GM12878 (cell line): Measurements from ENCODE around the gene CCM2. TPM values are rescaled to one million over a fixed set of nuclear protein-coding genes. Genes with fewer than 3 reads are reported as not detected.

Source experiments
- ATAC-seq: fragments of 200-7000 bp; cut with Tn5 transposase; 3 replicates; pipeline ENCODE4 v1.9.1; 2020; ENCODE audit warnings: mild to moderate bottlenecking, moderate library complexity
- BruUV-seq: library from RNA; stranded (reverse); fragments of 400-500 nt; replicated peaks from 2 replicates; lab custom pipeline; 2021; lab: Mats Ljungman, UMichigan
- CTCF ChIA-PET: fragments of 300-600 bp; sonication (Branson Sonifier 250); formaldehyde crosslinking; extraction: SDS; loops from one replicate; lab custom pipeline; 2021; ENCODE audit warnings: inconsistent platforms; lab: Yijun Ruan, JAX
- POLR2A ChIA-PET: fragments of 350-600 bp; formaldehyde crosslinking; extraction: SDS; loops from one replicate; lab custom pipeline; 2021; ENCODE audit warnings: inconsistent platforms; lab: Charles Lee
- RAD21 ChIA-PET: fragments of 300-600 bp; sonication (Branson Sonifier 250); formaldehyde crosslinking; loops from one replicate; lab custom pipeline; 2023; ENCODE audit warnings: antibody characterized with exemption; ENCODE audit not compliant: unreplicated experiment; lab: Charles Lee
- SMC1A ChIA-PET: fragments of 300-600 bp; sonication (Branson Sonifier 250); formaldehyde crosslinking; loops from one replicate; lab custom pipeline; 2023; ENCODE audit not compliant: unreplicated experiment, uncharacterized antibody; lab: Charles Lee
- DNase-seq: peaks from one replicate; pipeline ENCODE4 v3.0.0-alpha.2; 2011; ENCODE audit warnings: low read depth, low spot score
- FAIRE-seq: peaks from 3 replicates; lab custom pipeline; 2011; peaks lifted over from hg19 to GRCh38; lab: Jason Lieb, UNC
- H2AFZ ChIP-seq: 2 replicates; pipeline ENCODE4 v1.6.0; 2011; ENCODE audit warnings: low read depth, low read length, control low read depth; ENCODE audit not compliant: control insufficient read depth
- H3K27ac ChIP-seq: 2 replicates; pipeline ENCODE4 v1.5.1; 2011; ENCODE audit warnings: control low read depth; ENCODE audit not compliant: control insufficient read depth, insufficient read depth
- H3K27me3 ChIP-seq, 2 experiments: replicated peaks in 1 of 2; 2 replicates each; pipeline versions ENCODE4 v1.6.0 to v1.6.1; 2011; ENCODE audit warnings: low read length in 1 of 2; ENCODE audit not compliant: control insufficient read depth in 2 of 2, insufficient read depth in 2 of 2
- H3K36me3 ChIP-seq, 2 experiments: 2 replicates each; pipeline ENCODE4 v1.5.1; 2011; ENCODE audit warnings: low read length in 1 of 2; ENCODE audit not compliant: control insufficient read depth in 2 of 2, insufficient read depth in 2 of 2
- H3K4me1 ChIP-seq: 2 replicates; pipeline ENCODE4 v1.6.1; 2011; ENCODE audit warnings: mild to moderate bottlenecking, low read length, moderate library complexity, mixed read lengths; ENCODE audit not compliant: control insufficient read depth, insufficient read depth
- H3K4me2 ChIP-seq: 2 replicates; pipeline ENCODE4 v1.6.0; 2011; ENCODE audit warnings: control low read depth; ENCODE audit not compliant: control insufficient read depth, insufficient read depth
- H3K4me3 ChIP-seq: fragments of 200-600 bp; sonication (generic); 2 replicates; pipeline ENCODE4 v1.5.1; 2016
- H3K79me2 ChIP-seq: 2 replicates; pipeline ENCODE4 v1.6.0; 2011; ENCODE audit warnings: low read length; ENCODE audit not compliant: control insufficient read depth, insufficient read depth
- H3K9ac ChIP-seq: 2 replicates; pipeline ENCODE4 v1.8.0; 2011; ENCODE audit warnings: low read length, control low read depth, mixed read lengths; ENCODE audit not compliant: control insufficient read depth, insufficient read depth
- H3K9me3 ChIP-seq: replicated peaks from 3 replicates; pipeline ENCODE4 v1.5.1; 2011; ENCODE audit warnings: mild to moderate bottlenecking, low read length; ENCODE audit not compliant: control insufficient read depth, insufficient read depth
- H4K20me1 ChIP-seq: 2 replicates; pipeline ENCODE4 v1.6.0; 2011; ENCODE audit not compliant: control insufficient read depth, insufficient read depth
- BMI1 ChIP-seq: fragments of 450-650 bp; IDR thresholded peaks from 2 replicates; pipeline ENCODE4 v1.6.1; 2016; ENCODE audit warnings: mild to moderate bottlenecking, moderate library complexity, borderline replicate concordance
- CBX3 ChIP-seq: fragments of 200-600 bp; sonication (generic); IDR thresholded peaks from 2 replicates; pipeline ENCODE4 v1.6.1; 2016; ENCODE audit warnings: low read depth, borderline replicate concordance
- CREM ChIP-seq: IDR thresholded peaks from 2 replicates; pipeline ENCODE4 v1.6.1; 2014; ENCODE audit warnings: antibody characterized with exemption, low read depth
- DPF2 ChIP-seq: fragments of 450-650 bp; IDR thresholded peaks from 2 replicates; pipeline ENCODE4 v1.6.1; 2017; ENCODE audit warnings: mild to moderate bottlenecking
- MTA3 ChIP-seq: IDR thresholded peaks from 2 replicates; pipeline ENCODE4 v1.6.1; 2012; ENCODE audit warnings: low read length, inconsistent platforms, borderline replicate concordance
- MYC ChIP-seq: IDR thresholded peaks from 2 replicates; pipeline ENCODE4 v1.6.1; 2011; ENCODE audit warnings: mild to moderate bottlenecking, low read length, moderate library complexity, inconsistent platforms; ENCODE audit not compliant: insufficient read depth, insufficient replicate concordance, insufficient read length, severe bottlenecking
- RAD51 ChIP-seq: fragments of 450-650 bp; IDR thresholded peaks from 2 replicates; pipeline ENCODE4 v1.6.1; 2016; ENCODE audit warnings: moderate library complexity, mild to moderate bottlenecking, inconsistent platforms
- RELA ChIP-seq: fragments of 450-650 bp; IDR thresholded peaks from 2 replicates; pipeline ENCODE4 v1.8.0; 2014; ENCODE audit warnings: borderline replicate concordance; ENCODE audit not compliant: partially characterized antibody
- RFX5 ChIP-seq: IDR thresholded peaks from 2 replicates; pipeline ENCODE4 v1.6.1; 2011; ENCODE audit warnings: low read depth, low read length, improper control_type of control experiment
- SIN3A ChIP-seq: IDR thresholded peaks from 2 replicates; pipeline ENCODE4 v1.6.1; 2012; ENCODE audit warnings: low read depth, low read length, improper control_type of control experiment
- ZNF217 ChIP-seq: fragments of 450-650 bp; IDR thresholded peaks from 2 replicates; pipeline ENCODE4 v1.6.1; 2017; ENCODE audit warnings: antibody characterized with exemption, mild to moderate bottlenecking
- ZNF24 ChIP-seq: fragments of 450-650 bp; IDR thresholded peaks from 2 replicates; pipeline ENCODE4 v1.6.1; 2017; ENCODE audit warnings: antibody characterized with exemption, mild to moderate bottlenecking
- ZNF384 ChIP-seq: IDR thresholded peaks from 2 replicates; pipeline ENCODE4 v1.6.1; 2012; ENCODE audit warnings: low read depth, mild to moderate bottlenecking, low read length, improper control_type of control experiment, borderline replicate concordance
- WGBS: methylation state at CpG from one replicate; pipeline ENCODE4 v1.1.6; 2016; ENCODE audit warnings: low lambda C conversion rate; ENCODE audit not compliant: insufficient replicate concordance, insufficient coverage; ENCODE audit errors: missing lambda C conversion rate; 5-methylcytosine and 5-hydroxymethylcytosine counted together
- in situ Hi-C: fragments of 300-500 bp; cut with MboI; formaldehyde crosslinking; loops from 9 replicates; pipeline ENCODE4 v1.14.3; 2018; ENCODE audit warnings: mixed read lengths
- intact Hi-C: fragments of 100-400 bp; cut with micrococcal nuclease; formaldehyde crosslinking; loops from one replicate; pipeline ENCODE4 v1.14.2; 2022; ENCODE audit not compliant: unreplicated experiment
- polyA plus RNA-seq, 11 experiments: library from polyadenylated mRNA; depleted of rRNA in 4 of 11; unstranded in 6 of 11; stranded (reverse) in 5 of 11; fragments of >200 nt; fragmentation: Nextera tagmentation in 4 of 11; fragmentation: Illumina TruSeq in 1 of 11; extraction: Ambion mirVana in 4 of 11; extraction: Trizol in 1 of 11; gene quantifications; 1 replicate in 1 of 11; 2 replicates in 10 of 11; pipeline versions ENCODE4 v1.2.1 to v1.2.3, GENCODE V29; 2011 to 2016; ENCODE audit warnings: inconsistent platforms in 2 of 11, missing spikeins in 2 of 11, low read depth in 1 of 11
- total RNA-seq, 4 experiments: library from RNA; depleted of rRNA in 3 of 4; stranded (reverse); fragments of >200 nt in 3 of 4; fragmentation: Illumina TruSeq in 1 of 4; extraction: Trizol in 1 of 4; gene quantifications; 2 replicates each; pipeline versions ENCODE4 v1.2.1 to v1.2.3, GENCODE V29; 2013 to 2021
- TF ChIP-seq, protein P1 (sequence below): IDR thresholded peaks from 2 replicates; pipeline ENCODE4 v1.6.1; 2012; ENCODE audit warnings: low read depth, low read length, improper control_type of control experiment
- TF ChIP-seq, protein P2 (sequence below): IDR thresholded peaks from 2 replicates; pipeline ENCODE4 v1.6.1; 2011; ENCODE audit warnings: borderline replicate concordance, low read depth, mild to moderate bottlenecking, moderate library complexity, mixed read lengths, low read length; ENCODE audit not compliant: insufficient read depth; ENCODE audit errors: extremely low read length

Gene CCM2
- total and polyA plus RNA-seq, 10 of the 15 experiments (the other 5 are each of a cell fraction or from before 2014, with no cell fraction given), result 1.00 to 82.3 (median 48.7) TPM

DNA sequence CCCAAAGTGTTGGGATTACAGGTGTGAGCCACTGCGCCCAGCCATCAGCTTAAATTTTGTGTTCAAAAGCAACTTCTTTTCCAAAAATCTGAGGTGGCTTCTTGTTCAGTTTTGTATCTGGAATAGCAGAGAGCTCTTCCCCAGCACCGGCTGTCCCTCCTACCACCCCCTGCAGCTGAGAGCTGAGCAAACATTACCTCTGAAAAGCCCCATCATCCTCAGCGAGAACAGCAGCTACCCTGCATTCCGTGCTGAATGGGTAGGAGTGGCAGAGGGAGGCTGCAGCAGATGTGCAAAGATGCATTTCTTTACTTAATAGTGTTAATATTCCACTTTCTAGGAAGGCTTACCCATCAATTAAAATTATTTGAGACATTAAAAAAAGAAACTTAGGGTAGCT, 31.8 kb downstream of the CCM2 start:
- Histone ChIP-seq H2AFZ (no peak overlapping the region), H3K4me1 (peaks cover 40% of the 10 kb centered on the region), H3K27ac (no peak overlapping the region), H3K4me2 (no peak overlapping the region), H3K36me3 (peaks cover 0 to 8% of the 10 kb centered on the region in 2 experiments; a peak in 2 of 4 replicates), H4K20me1 (peaks cover 2% of the 10 kb centered on the region; the same call in 1 of the 2 replicates), H3K79me2 (peaks cover 83% of the 10 kb centered on the region), H3K27me3 (no peaks in the 10 kb centered on the region), H3K9ac (no peak overlapping the region), H3K4me3 (no peak overlapping the region), H3K9me3 (no peaks in the 10 kb centered on the region)
- in situ Hi-C loops (no loop called here), intact Hi-C loops (no loop called here)
- ATAC-seq, result no peak
- ChIA-PET SMC1A (interaction anchor here (0.6 to 3.1 kb wide), 8 partner anchors 10 to 79 kb away, joined by 3 to 16 read pairs (median 4); partner anchors contain the start of gene TBRG4), RAD21 (interaction anchor here (0.6 to 7.8 kb wide), 5 partner anchors 17 to 58 kb away, joined by 3 to 66 read pairs (median 4); partner anchors contain the start of gene CCM2), POLR2A (interaction anchor here (0.6 to 2.3 kb wide), 4 partner anchors 10 to 58 kb away, joined by 3 to 21 read pairs (median 6); no protein-coding TSS in a partner anchor), CTCF (interaction anchor here (4.4 kb wide), 1 partner anchor 58 kb away, joined by 20 read pairs; no protein-coding TSS in a partner anchor)
- TF ChIP-seq DPF2 (no peak), CBX3 (no peak), RFX5 (no peak), ZNF24 (no peak), MTA3 (no peak), ZNF217 (no peak), RAD51 (no peak), BMI1 (no peak), MYC (no peak), RELA (no peak), SIN3A (no peak), CREM (no peak), ZNF384 (no peak)
- TF ChIP-seq, protein P1, sequence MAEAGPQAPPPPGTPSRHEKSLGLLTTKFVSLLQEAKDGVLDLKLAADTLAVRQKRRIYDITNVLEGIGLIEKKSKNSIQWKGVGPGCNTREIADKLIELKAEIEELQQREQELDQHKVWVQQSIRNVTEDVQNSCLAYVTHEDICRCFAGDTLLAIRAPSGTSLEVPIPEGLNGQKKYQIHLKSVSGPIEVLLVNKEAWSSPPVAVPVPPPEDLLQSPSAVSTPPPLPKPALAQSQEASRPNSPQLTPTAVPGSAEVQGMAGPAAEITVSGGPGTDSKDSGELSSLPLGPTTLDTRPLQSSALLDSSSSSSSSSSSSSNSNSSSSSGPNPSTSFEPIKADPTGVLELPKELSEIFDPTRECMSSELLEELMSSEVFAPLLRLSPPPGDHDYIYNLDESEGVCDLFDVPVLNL, result no peak
- TF ChIP-seq, protein P2, sequence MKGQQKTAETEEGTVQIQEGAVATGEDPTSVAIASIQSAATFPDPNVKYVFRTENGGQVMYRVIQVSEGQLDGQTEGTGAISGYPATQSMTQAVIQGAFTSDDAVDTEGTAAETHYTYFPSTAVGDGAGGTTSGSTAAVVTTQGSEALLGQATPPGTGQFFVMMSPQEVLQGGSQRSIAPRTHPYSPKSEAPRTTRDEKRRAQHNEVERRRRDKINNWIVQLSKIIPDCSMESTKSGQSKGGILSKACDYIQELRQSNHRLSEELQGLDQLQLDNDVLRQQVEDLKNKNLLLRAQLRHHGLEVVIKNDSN, result no peak
- no peak for DNase-seq
- FAIRE-seq, result no peak
- BruUV-seq, result no TSS peak
- WGBS, result 100% methylated on average over 4 of the region's 4 CpGs
